ES-I3 (cell line): ENCODE results near the gene SPAM1.
"Not testable (repeated sequence)": the region's sequence is repeated elsewhere in the genome, so short reads cannot be mapped to it uniquely, and the experiment has no call there.

Experiments
- H3K36me3 ChIP-seq: 2 replicates; pipeline ENCODE4 v1.6.1; 2013; ENCODE audit warnings: mild to moderate bottlenecking, low read length, control low read depth, moderate library complexity; ENCODE audit not compliant: insufficient read depth
- H3K4me1 ChIP-seq: 2 replicates; pipeline ENCODE4 v1.6.1; 2013; ENCODE audit warnings: mild to moderate bottlenecking, control low read depth, low read length; ENCODE audit not compliant: insufficient read depth
- H3K9ac ChIP-seq: 2 replicates; pipeline ENCODE4 v1.6.1; 2013; ENCODE audit warnings: low read depth, mild to moderate bottlenecking, low read length, moderate library complexity
- H3K9me3 ChIP-seq: 2 replicates; pipeline ENCODE4 v1.6.1; 2013; ENCODE audit warnings: mild to moderate bottlenecking, low read length, moderate library complexity; ENCODE audit not compliant: control insufficient read depth, insufficient read depth

SPAM1 gene, protein sequence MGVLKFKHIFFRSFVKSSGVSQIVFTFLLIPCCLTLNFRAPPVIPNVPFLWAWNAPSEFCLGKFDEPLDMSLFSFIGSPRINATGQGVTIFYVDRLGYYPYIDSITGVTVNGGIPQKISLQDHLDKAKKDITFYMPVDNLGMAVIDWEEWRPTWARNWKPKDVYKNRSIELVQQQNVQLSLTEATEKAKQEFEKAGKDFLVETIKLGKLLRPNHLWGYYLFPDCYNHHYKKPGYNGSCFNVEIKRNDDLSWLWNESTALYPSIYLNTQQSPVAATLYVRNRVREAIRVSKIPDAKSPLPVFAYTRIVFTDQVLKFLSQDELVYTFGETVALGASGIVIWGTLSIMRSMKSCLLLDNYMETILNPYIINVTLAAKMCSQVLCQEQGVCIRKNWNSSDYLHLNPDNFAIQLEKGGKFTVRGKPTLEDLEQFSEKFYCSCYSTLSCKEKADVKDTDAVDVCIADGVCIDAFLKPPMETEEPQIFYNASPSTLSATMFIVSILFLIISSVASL

GRCh38 chr7:123924941-123925340, at the start of gene SPAM1:
Gene SPAM1, plus strand, starts transcription at chr7:123925241. Its CDS starts 28,330 bp downstream, at chr7:123953571.
- Histone ChIP-seq H3K9me3 (peaks cover 5% of the 10 kb centered on the region; the same call in 1 of the 2 replicates), H3K4me1 (peaks cover 10% of the 10 kb centered on the region; the same call in 1 of the 2 replicates), H3K9ac (no peak within 1 kb of the TSS), H3K36me3 (no peaks in the 10 kb centered on the region)

GRCh38 chr7:123876557-123877256, 48.3 kb upstream of the SPAM1 start:
- H3K9ac ChIP-seq = no peak overlapping the region
- no peaks in the 10 kb centered on the region for H3K9me3 ChIP-seq
- peaks cover 4% of the 10 kb centered on the region; the same call in 1 of the 2 replicates for H3K4me1 ChIP-seq
- H3K36me3 ChIP-seq = no peaks in the 10 kb centered on the region

DNA sequence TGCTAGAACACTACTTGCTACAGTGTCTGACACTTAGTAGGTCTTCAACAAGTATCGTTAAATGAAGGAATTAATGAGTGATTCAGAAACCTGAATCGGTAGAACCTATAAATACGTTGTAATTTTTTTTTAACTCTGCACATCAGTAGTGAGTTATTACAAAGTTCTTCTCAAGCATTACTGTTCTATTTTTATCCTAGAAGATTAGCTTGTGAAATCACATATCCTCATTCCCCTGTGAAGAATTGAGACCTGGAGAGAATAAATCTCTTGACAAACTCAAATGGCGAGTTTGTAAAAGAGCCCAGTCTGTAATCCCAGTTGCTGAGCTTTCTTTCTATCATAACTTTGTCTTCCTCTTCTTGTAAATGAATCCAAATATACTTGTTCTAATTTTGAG, 45.4 kb upstream of the SPAM1 start:
- no peak overlapping the region for H3K9ac ChIP-seq
- no peaks in the 10 kb centered on the region for H3K4me1 ChIP-seq
- H3K36me3 ChIP-seq = no peaks in the 10 kb centered on the region
- H3K9me3 ChIP-seq = no peaks in the 10 kb centered on the region

GRCh38 chr7:123881300-123881699, 43.7 kb upstream of the SPAM1 start:
- H3K4me1 ChIP-seq = no peaks in the 10 kb centered on the region
- no peaks in the 10 kb centered on the region for H3K9me3 ChIP-seq
- H3K9ac ChIP-seq = no peak overlapping the region
- no peaks in the 10 kb centered on the region for H3K36me3 ChIP-seq

DNA sequence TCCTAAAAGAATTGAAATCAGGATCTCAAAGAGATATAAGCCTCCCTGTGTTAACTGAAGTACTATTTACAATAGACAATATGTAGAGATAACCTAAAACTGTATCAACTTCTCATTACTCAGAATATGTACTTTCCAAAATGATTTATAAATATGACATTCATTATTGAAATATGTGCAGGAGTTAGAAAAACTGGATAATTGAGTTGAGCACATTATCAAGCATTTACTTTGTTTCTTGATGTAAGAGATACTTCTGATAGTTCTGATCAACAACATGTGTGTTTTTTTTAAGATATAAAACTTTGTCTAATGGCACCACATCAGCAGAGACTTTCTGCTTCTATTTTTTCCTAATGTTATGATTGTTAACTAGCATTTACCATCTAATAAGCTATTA, 41.9 kb upstream of the SPAM1 start:
- Histone ChIP-seq H3K36me3 (no peaks in the 10 kb centered on the region), H3K4me1 (no peaks in the 10 kb centered on the region), H3K9me3 (no peaks in the 10 kb centered on the region), H3K9ac (no peak overlapping the region)

GRCh38 chr7:123888192-123888591, 36.8 kb upstream of the SPAM1 start:
- Histone ChIP-seq H3K4me1 (no peaks in the 10 kb centered on the region), H3K36me3 (no peaks in the 10 kb centered on the region), H3K9me3 (no peaks in the 10 kb centered on the region; the same call in 1 of the 2 replicates), H3K9ac (no peak overlapping the region)

DNA sequence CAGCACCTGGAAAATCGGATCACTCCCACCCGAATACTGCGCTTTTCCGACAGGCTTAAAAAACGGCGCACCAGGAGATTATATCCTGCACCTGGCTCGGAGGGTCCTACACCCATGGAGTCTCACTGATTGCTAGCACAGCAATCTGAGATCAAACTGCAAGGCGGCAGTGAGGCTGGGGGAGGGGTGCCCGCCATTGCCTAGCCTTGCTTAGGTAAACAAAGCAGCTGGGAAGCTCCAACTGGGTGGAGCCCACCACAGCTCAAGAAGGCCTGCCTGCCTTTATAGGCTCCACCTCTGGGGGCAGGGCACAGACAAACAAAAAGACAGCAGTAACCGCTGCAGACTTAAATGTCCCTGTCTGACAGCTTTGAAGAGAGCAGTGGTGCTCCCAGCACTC, 30.3 kb upstream of the SPAM1 start:
- not testable (repeated sequence) for H3K36me3 ChIP-seq, H3K9me3 ChIP-seq, H3K9ac ChIP-seq

GRCh38 chr7:123901101-123901500, 23.9 kb upstream of the SPAM1 start:
- peaks cover 14% of the 10 kb centered on the region for H3K9me3 ChIP-seq
- no peak overlapping the region for H3K9ac ChIP-seq
- H3K36me3 ChIP-seq = no peaks in the 10 kb centered on the region
- no peaks in the 10 kb centered on the region for H3K4me1 ChIP-seq

More for the DNA sequence above, 30.3 kb upstream of the SPAM1 start:
- H3K4me1 ChIP-seq = not testable (repeated sequence)

GRCh38 chr7:123905714-123906113, 19.3 kb upstream of the SPAM1 start:
- Histone ChIP-seq H3K9me3 (peaks cover 14% of the 10 kb centered on the region), H3K9ac (no peak overlapping the region), H3K4me1 (no peaks in the 10 kb centered on the region), H3K36me3 (no peaks in the 10 kb centered on the region)

DNA sequence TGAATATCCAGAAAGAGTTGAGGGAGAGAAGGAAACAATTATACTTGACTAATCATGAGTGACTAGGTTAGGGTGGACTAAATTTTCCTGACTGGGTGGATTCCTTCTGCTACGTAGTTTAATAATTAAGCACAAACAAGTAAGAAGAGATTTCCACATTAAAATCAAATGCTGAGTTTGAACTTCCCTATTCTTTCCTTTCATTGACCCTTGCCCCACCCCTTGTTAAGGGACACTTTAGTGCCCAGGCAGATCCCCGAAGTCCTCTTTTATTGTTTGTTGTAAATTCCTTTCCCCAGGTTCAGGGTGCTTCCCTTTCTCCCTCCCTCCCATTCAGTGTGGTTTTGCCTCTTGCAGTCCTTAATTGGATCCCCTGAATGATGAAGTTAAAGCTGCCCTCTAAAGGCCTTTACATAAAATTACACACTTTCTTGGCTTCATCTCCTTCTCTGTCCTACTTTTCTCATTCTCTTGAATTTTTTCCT, 8.8 kb upstream of the SPAM1 start:
- peaks cover 8% of the 10 kb centered on the region; the same call in 1 of the 2 replicates for H3K4me1 ChIP-seq
- H3K36me3 ChIP-seq = no peaks in the 10 kb centered on the region
- H3K9ac ChIP-seq = no peak overlapping the region
- no peaks in the 10 kb centered on the region for H3K9me3 ChIP-seq

- Histone ChIP-seq H3K4me1 (peaks cover 8% of the 10 kb centered on the region; the same call in 1 of the 2 replicates), H3K9ac (no peak overlapping the region), H3K36me3 (no peaks in the 10 kb centered on the region), H3K9me3 (0 out of 2 replicates have a peak, but pooled peaks cover 5% of the 10 kb centered on the region)
These were observed 7.2 kb upstream of the SPAM1 start for GRCh38 chr7:123917878-123918277.

- Histone ChIP-seq H3K4me1 (peaks cover 8% of the 10 kb centered on the region; the same call in 1 of the 2 replicates), H3K9ac (no peak overlapping the region), H3K9me3 (0 out of 2 replicates have a peak, but pooled peaks cover 5% of the 10 kb centered on the region), H3K36me3 (no peaks in the 10 kb centered on the region)
These were observed 6.7 kb upstream of the SPAM1 start for GRCh38 chr7:123918309-123918708.

DNA sequence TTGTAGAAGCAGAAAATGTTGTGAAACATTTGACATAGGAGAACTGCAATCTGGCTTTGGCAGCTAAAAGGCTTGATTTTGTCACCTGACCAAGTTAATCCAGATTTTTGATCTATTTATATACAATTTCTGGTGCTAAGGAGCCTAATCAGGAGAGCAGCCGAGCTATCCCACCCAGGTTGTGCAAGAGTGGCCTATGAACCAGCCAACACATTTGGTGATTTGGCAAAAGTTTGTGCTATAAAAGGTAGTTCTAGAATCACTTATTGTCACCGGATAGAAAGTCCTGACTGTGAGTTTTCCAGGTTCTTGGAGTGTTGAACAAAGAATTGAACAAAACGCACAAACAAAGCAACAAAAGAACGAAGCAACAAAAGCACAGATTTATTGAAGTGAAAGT, 1.4 kb upstream of the SPAM1 start:
- 0 out of 2 replicates have a peak, but pooled peaks cover under 1% of the 10 kb centered on the region for H3K4me1 ChIP-seq
- H3K9ac ChIP-seq = no peak overlapping the region
- H3K9me3 ChIP-seq = peaks cover 5% of the 10 kb centered on the region; the same call in 1 of the 2 replicates
- H3K36me3 ChIP-seq = no peaks in the 10 kb centered on the region

DNA sequence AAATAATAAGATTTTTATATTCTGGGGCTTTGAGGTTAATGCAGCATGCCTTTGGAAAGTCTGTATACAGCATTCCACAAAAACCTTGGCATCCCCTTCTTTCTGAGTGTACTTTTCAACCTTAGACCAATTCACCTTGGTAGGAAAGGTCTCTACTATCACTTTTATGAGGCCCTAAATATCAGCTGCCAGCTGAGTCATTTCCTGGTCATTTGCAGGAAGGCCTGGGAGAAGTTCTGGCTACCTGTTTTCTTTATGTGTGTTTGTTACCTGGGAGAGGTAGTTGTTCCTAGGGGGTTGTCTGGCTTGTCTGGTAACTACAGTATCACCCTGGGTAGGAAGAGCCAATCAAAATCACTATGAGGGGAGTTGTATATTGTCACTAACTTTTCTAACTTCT, 4.1 kb downstream of the SPAM1 start:
- H3K36me3 ChIP-seq = no peaks in the 10 kb centered on the region
- no peaks in the 10 kb centered on the region for H3K9me3 ChIP-seq
- peaks cover 10% of the 10 kb centered on the region; the same call in 1 of the 2 replicates for H3K4me1 ChIP-seq
- no peak overlapping the region for H3K9ac ChIP-seq
